Endodermal cell (in vitro differentiated cells): ENCODE data around the gene CDH13. TPM values are rescaled to one million over a fixed set of nuclear protein-coding genes. Genes with fewer than 3 reads are reported as not detected.

Source experiments
- DNase-seq: peaks from one replicate; pipeline ENCODE4 v3.0.0-alpha.2; 2017
- H3K27ac ChIP-seq: 2 replicates; pipeline ENCODE4 v1.5.1; 2013; ENCODE audit warnings: mild to moderate bottlenecking, low read depth, low read length, moderate library complexity
- H3K27me3 ChIP-seq: 2 replicates; pipeline ENCODE4 v1.6.1; 2013; ENCODE audit warnings: mild to moderate bottlenecking, low read length, moderate library complexity; ENCODE audit not compliant: insufficient read depth, control insufficient read depth, poor library complexity, severe bottlenecking
- H3K36me3 ChIP-seq: 2 replicates; pipeline ENCODE4 v1.7.0; 2013; ENCODE audit warnings: mild to moderate bottlenecking, low read length, moderate library complexity; ENCODE audit not compliant: control insufficient read depth, insufficient read depth
- H3K4me1 ChIP-seq: one replicate; pipeline ENCODE4 v1.7.0; 2013; ENCODE audit warnings: low read length; ENCODE audit not compliant: control insufficient read depth, insufficient read depth
- H3K4me3 ChIP-seq: 2 replicates; pipeline ENCODE4 v1.5.1; 2013; ENCODE audit warnings: mild to moderate bottlenecking, low read length, moderate library complexity
- H3K9ac ChIP-seq: 2 replicates; pipeline ENCODE4 v1.6.1; 2013; ENCODE audit warnings: mild to moderate bottlenecking, low read length, moderate library complexity; ENCODE audit not compliant: poor library complexity, severe bottlenecking; ENCODE audit errors: extremely low read depth
- H3K9me3 ChIP-seq: 2 replicates; pipeline ENCODE4 v1.6.1; 2013; ENCODE audit warnings: mild to moderate bottlenecking, low read length, moderate library complexity; ENCODE audit not compliant: control insufficient read depth
- H3K27ac Mint-ChIP-seq: 2 replicates; pipeline ENCODE4 v1.8.0; 2020; ENCODE audit warnings: mixed read lengths
- H3K27me3 Mint-ChIP-seq: 2 replicates; pipeline ENCODE4 v1.8.0; 2021; ENCODE audit warnings: mild to moderate bottlenecking, mixed read lengths; ENCODE audit not compliant: insufficient read depth
- H3K36me3 Mint-ChIP-seq: 2 replicates; pipeline ENCODE4 v1.8.0; 2020; ENCODE audit warnings: low read depth, mixed read lengths
- H3K4me1 Mint-ChIP-seq: 2 replicates; pipeline ENCODE4 v1.8.0; 2020; ENCODE audit warnings: mixed read lengths
- H3K4me3 Mint-ChIP-seq: 2 replicates; pipeline ENCODE4 v1.8.0; 2020; ENCODE audit warnings: mild to moderate bottlenecking, moderate library complexity, mixed read lengths
- H3K9me3 Mint-ChIP-seq: 2 replicates; pipeline ENCODE4 v1.8.0; 2020; ENCODE audit warnings: mild to moderate bottlenecking, mixed read lengths
- WGBS, 2 experiments: methylation state at CpG; one replicate each; pipeline versions ENCODE4 v1.1.5 to v1.1.7; 2013; ENCODE audit warnings: missing lambda C conversion rate in 2 of 2, mixed read lengths in 1 of 2; ENCODE audit not compliant: insufficient coverage in 1 of 2, insufficient read length in 1 of 2; 5-methylcytosine and 5-hydroxymethylcytosine counted together
- total RNA-seq, 2 donors: library from RNA; stranded (reverse); fragmentation: NEBNext Ultra II Directional in 1 of 2; extraction: Animal tissue kit (Norgen Biotek cat#: 25700) in 1 of 2; gene quantifications; 2 replicates in 1 of 2; 3 replicates in 1 of 2; pipeline ENCODE4 v1.2.1, GENCODE V29; 2021
- TF ChIP-seq, protein P1 (sequence below): fragments of 200-600 bp; sonication (generic); conservative IDR thresholded peaks from 2 replicates; pipeline ENCODE4 v1.5.0; 2021; ENCODE audit warnings: antibody characterized with exemption, mild to moderate bottlenecking

CDH13 gene
- total RNA-seq, 2 donors from 2014 or later: 0.86 to 1.8 TPM

DNA sequence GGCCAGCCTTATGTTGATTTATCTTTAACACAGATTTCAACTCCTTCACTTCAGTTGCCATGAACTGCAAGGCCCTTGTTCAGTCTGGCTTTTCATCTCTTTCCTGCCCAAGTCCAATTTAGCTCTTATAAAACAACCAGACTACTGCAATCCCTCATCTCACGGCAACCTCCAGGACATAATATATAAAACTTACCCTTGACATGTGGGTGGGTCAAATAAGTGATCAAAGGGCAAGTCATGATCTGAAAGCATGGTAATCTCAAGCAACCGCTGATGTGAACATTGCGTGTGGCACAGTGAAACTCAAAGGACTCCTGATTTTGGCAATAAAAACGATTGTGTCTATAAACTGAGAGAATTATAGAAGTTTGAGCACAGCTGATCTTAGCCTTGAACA, 364.6 kb downstream of the CDH13 start:
- no peaks in the 10 kb centered on the region for H3K36me3 Mint-ChIP-seq

DNA sequence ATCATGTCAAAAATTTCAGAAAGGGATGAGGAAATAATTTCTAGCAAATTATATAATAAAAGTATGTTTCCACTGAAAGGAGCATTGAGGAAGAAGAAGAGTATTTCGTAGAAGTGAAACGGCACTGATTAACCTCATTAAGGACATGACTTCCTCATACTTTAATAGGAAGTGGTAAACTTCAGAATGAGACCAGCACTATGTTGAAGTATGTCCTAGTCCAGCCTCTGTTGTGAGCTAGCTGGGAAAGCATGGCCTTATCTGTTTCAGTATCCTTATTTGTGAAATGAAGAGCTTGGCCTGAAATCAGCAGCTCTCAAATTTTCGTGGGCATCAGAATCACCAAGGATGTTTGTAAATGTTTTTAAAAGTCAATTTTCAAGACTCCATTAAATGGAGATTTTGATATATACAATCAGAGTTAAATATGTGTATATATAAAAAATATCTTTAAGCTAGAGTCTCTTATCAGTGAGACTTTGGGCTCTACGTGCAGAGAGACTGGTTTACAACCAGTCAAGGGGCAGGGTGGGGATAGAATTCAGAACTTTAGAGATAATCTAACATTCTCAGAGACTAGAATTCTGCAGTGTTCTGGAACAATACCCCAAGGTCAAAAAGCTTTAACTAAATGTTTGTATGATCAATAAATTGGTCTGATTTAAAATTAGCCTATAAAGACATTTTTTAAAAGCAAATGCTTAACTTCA, 365.4 kb downstream of the CDH13 start:
- Mint-ChIP-seq H3K9me3 (no peaks in the 10 kb centered on the region), H3K4me3 (no peak overlapping the region), H3K27me3 (no peaks in the 10 kb centered on the region), H3K27ac (no peak overlapping the region), H3K4me1 (peaks cover 12% of the 10 kb centered on the region), H3K36me3 (no peaks in the 10 kb centered on the region)
- 80 to 100% methylated on average over 1 to 4 of the region's 4 CpGs for WGBS, 2 experiments
- no peak for DNase-seq
- H3K36me3 ChIP-seq: no peaks in the 10 kb centered on the region
- no peak overlapping the region for H3K27ac ChIP-seq
- H3K4me1 ChIP-seq: no peaks in the 10 kb centered on the region
- TF ChIP-seq, protein P1, sequence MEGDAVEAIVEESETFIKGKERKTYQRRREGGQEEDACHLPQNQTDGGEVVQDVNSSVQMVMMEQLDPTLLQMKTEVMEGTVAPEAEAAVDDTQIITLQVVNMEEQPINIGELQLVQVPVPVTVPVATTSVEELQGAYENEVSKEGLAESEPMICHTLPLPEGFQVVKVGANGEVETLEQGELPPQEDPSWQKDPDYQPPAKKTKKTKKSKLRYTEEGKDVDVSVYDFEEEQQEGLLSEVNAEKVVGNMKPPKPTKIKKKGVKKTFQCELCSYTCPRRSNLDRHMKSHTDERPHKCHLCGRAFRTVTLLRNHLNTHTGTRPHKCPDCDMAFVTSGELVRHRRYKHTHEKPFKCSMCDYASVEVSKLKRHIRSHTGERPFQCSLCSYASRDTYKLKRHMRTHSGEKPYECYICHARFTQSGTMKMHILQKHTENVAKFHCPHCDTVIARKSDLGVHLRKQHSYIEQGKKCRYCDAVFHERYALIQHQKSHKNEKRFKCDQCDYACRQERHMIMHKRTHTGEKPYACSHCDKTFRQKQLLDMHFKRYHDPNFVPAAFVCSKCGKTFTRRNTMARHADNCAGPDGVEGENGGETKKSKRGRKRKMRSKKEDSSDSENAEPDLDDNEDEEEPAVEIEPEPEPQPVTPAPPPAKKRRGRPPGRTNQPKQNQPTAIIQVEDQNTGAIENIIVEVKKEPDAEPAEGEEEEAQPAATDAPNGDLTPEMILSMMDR: no peak
- no peak overlapping the region for H3K9ac ChIP-seq
- no peaks in the 10 kb centered on the region for H3K27me3 ChIP-seq
- H3K9me3 ChIP-seq: no peaks in the 10 kb centered on the region
- no peak overlapping the region for H3K4me3 ChIP-seq

More for the DNA sequence above, 364.6 kb downstream of the CDH13 start:
- Mint-ChIP-seq H3K27ac (no peak overlapping the region), H3K27me3 (no peaks in the 10 kb centered on the region), H3K9me3 (no peaks in the 10 kb centered on the region), H3K4me1 (peaks cover 12% of the 10 kb centered on the region), H3K4me3 (no peak overlapping the region)
- Histone ChIP-seq H3K27ac (no peak overlapping the region), H3K9ac (no peak overlapping the region), H3K36me3 (no peaks in the 10 kb centered on the region), H3K27me3 (no peaks in the 10 kb centered on the region), H3K4me3 (no peak overlapping the region), H3K9me3 (no peaks in the 10 kb centered on the region), H3K4me1 (no peaks in the 10 kb centered on the region)
- DNase-seq: no peak
- TF ChIP-seq, protein P1: no peak
- 90% methylated on average over 3 of the region's 4 CpGs for WGBS, 2 experiments

DNA sequence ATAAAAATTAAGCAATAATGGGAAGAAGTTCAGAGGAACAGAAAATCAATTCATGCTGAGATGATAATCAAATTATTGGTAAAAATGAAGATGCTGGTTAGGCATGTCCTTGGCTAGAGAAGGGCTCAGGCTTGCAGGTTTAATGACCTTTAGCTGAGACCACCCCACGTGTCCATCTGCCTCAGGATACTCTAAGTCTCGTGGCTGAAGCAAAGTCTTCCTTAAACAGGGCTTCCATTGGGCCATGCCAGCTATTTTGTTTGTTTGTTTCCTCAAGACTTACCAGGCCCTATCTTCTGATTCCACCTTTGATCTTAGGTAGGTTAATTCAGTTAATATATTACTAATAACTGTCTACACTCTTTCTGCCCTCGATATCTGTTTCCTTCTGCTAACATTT, 366.0 kb downstream of the CDH13 start:
- Mint-ChIP-seq H3K4me3 (no peak overlapping the region), H3K27ac (no peak overlapping the region), H3K4me1 (peaks cover 10% of the 10 kb centered on the region), H3K36me3 (no peaks in the 10 kb centered on the region), H3K9me3 (no peaks in the 10 kb centered on the region), H3K27me3 (no peaks in the 10 kb centered on the region)
- WGBS, 2 experiments: 90 to 92% methylated on average over 2 to 3 of the region's 3 CpGs
- no peaks in the 10 kb centered on the region for H3K9me3 ChIP-seq
- no peak overlapping the region for H3K9ac ChIP-seq
- H3K27me3 ChIP-seq: no peaks in the 10 kb centered on the region
- no peak overlapping the region for H3K27ac ChIP-seq
- no peak overlapping the region for H3K4me3 ChIP-seq
- DNase-seq: no peak
- TF ChIP-seq, protein P1: no peak
- no peaks in the 10 kb centered on the region for H3K36me3 ChIP-seq
- H3K4me1 ChIP-seq: no peaks in the 10 kb centered on the region
